HepG2 (cell line): ENCODE data around the gene SIGLEC10. TPM values are rescaled to one million over a fixed set of nuclear protein-coding genes. Genes with fewer than 3 reads are reported as not detected.

Experiments
- ATF7 ChIP-seq, 2 experiments: fragments of 450-650 bp in 1 of 2; sonication (generic) in 1 of 2; formaldehyde crosslinking in 1 of 2; IDR thresholded peaks; 2 replicates each; pipeline versions ENCODE4 v1.4.0 to v1.6.1; 2016 to 2020; ENCODE audit warnings: antibody characterized with exemption in 1 of 2, mild to moderate bottlenecking in 1 of 2, missing genetic modification reagents in 1 of 2
- DBP ChIP-seq: sonication (generic); formaldehyde crosslinking; IDR thresholded peaks from 2 replicates; pipeline ENCODE4 v1.4.0; 2020; ENCODE audit warnings: missing genetic modification reagents; ENCODE audit errors: not compliant biosample characterization
- DNMT3B ChIP-seq: conservative IDR thresholded peaks from 2 replicates; pipeline ENCODE4 v1.6.1; 2016; ENCODE audit warnings: missing biosample characterization, control low read depth
- DRAP1 ChIP-seq: IDR thresholded peaks from 2 replicates; pipeline ENCODE4 v1.6.1; 2016; ENCODE audit warnings: missing genetic modification reagents, missing compliant biosample characterization
- FOXP1 ChIP-seq, 2 experiments: fragments of 450-650 bp in 1 of 2; IDR thresholded peaks; 2 replicates each; pipeline ENCODE4 v1.6.1; 2017 to 2018; ENCODE audit warnings: antibody characterized with exemption in 1 of 2
- HNF4G ChIP-seq, 2 experiments: sonication (generic) in 1 of 2; formaldehyde crosslinking in 1 of 2; IDR thresholded peaks; 2 replicates each; pipeline versions ENCODE4 v1.4.0 to v1.6.1; 2011 to 2020; ENCODE audit warnings: borderline replicate concordance in 2 of 2, low read depth in 2 of 2, mild to moderate bottlenecking in 2 of 2, low read length in 1 of 2, missing genetic modification reagents in 1 of 2, moderate library complexity in 1 of 2
- IKZF1 ChIP-seq: fragments of 450-650 bp; IDR thresholded peaks from 2 replicates; pipeline ENCODE4 v1.7.1; 2016
- KDM4B ChIP-seq: sonication (generic); formaldehyde crosslinking; IDR thresholded peaks from 2 replicates; pipeline ENCODE4 v1.4.0; 2020; ENCODE audit warnings: missing genetic modification reagents
- MYNN ChIP-seq: sonication (generic); formaldehyde crosslinking; IDR thresholded peaks from 2 replicates; pipeline ENCODE4 v1.4.0; 2020; ENCODE audit warnings: mild to moderate bottlenecking, low read depth, missing genetic modification reagents
- NFIC ChIP-seq: IDR thresholded peaks from 2 replicates; pipeline ENCODE4 v1.6.1; 2012; ENCODE audit warnings: mild to moderate bottlenecking, low read length, inconsistent platforms
- RFXAP ChIP-seq: sonication (generic); formaldehyde crosslinking; IDR thresholded peaks from 2 replicates; pipeline ENCODE4 v1.4.0; 2020; ENCODE audit warnings: missing genetic modification reagents, borderline replicate concordance
- RORA ChIP-seq: sonication (generic); formaldehyde crosslinking; IDR thresholded peaks from 2 replicates; pipeline ENCODE4 v1.5.0; 2020; ENCODE audit warnings: mild to moderate bottlenecking, missing genetic modification reagents, moderate library complexity
- SMAD1 ChIP-seq: sonication (generic); formaldehyde crosslinking; IDR thresholded peaks from 2 replicates; pipeline ENCODE4 v1.4.0; 2020; ENCODE audit warnings: missing genetic modification reagents, low read depth, mild to moderate bottlenecking, borderline replicate concordance
- TMF1 ChIP-seq: sonication (generic); formaldehyde crosslinking; IDR thresholded peaks from 2 replicates; pipeline ENCODE4 v1.8.1; 2022; ENCODE audit warnings: low read depth, missing genetic modification reagents
- TOE1 ChIP-seq: sonication (generic); formaldehyde crosslinking; IDR thresholded peaks from 2 replicates; pipeline ENCODE4 v1.4.0; 2020; ENCODE audit warnings: mild to moderate bottlenecking, missing genetic modification reagents
- TP53 ChIP-seq: sonication (generic); formaldehyde crosslinking; conservative IDR thresholded peaks from 2 replicates; pipeline ENCODE4 v1.4.0; 2020; ENCODE audit warnings: missing genetic modification reagents
- ZNF138 ChIP-seq: sonication (generic); formaldehyde crosslinking; IDR thresholded peaks from 2 replicates; pipeline ENCODE4 v1.5.0; 2020; ENCODE audit warnings: mild to moderate bottlenecking, low read depth, missing genetic modification reagents
- ZNF20 ChIP-seq: sonication (generic); formaldehyde crosslinking; IDR thresholded peaks from 2 replicates; pipeline ENCODE4 v1.4.0; 2020; ENCODE audit warnings: mild to moderate bottlenecking, moderate library complexity, missing genetic modification reagents
- ZNF234 ChIP-seq: sonication (generic); formaldehyde crosslinking; conservative IDR thresholded peaks from 2 replicates; pipeline ENCODE4 v1.5.1; 2020; ENCODE audit warnings: mild to moderate bottlenecking, missing genetic modification reagents
- ZNF296 ChIP-seq: sonication (generic); formaldehyde crosslinking; conservative IDR thresholded peaks from 2 replicates; pipeline ENCODE4 v1.5.0; 2020; ENCODE audit warnings: mild to moderate bottlenecking, missing genetic modification reagents
- ZNF350 ChIP-seq: sonication (generic); formaldehyde crosslinking; IDR thresholded peaks from 2 replicates; pipeline ENCODE4 v1.4.0; 2020; ENCODE audit warnings: mild to moderate bottlenecking, low read depth, missing genetic modification reagents, borderline replicate concordance
- ZNF431 ChIP-seq: sonication (generic); formaldehyde crosslinking; IDR thresholded peaks from 2 replicates; pipeline ENCODE4 v1.9.0; 2022; ENCODE audit warnings: missing genetic modification reagents, low read depth, mild to moderate bottlenecking, borderline replicate concordance
- ZNF44 ChIP-seq: sonication (generic); formaldehyde crosslinking; IDR thresholded peaks from 2 replicates; pipeline ENCODE4 v1.5.1; 2020; ENCODE audit warnings: mild to moderate bottlenecking, missing genetic modification reagents
- ZNF446 ChIP-seq: sonication (generic); formaldehyde crosslinking; IDR thresholded peaks from 2 replicates; pipeline ENCODE4 v1.5.0; 2020; ENCODE audit warnings: mild to moderate bottlenecking, missing genetic modification reagents
- ZNF598 ChIP-seq: sonication (generic); formaldehyde crosslinking; IDR thresholded peaks from 2 replicates; pipeline ENCODE4 v1.5.1; 2020; ENCODE audit warnings: mild to moderate bottlenecking, missing genetic modification reagents, borderline replicate concordance
- ZNF615 ChIP-seq: sonication (generic); formaldehyde crosslinking; IDR thresholded peaks from 2 replicates; pipeline ENCODE4 v1.5.0; 2020; ENCODE audit warnings: mild to moderate bottlenecking, missing genetic modification reagents, borderline replicate concordance
- ZNF747 ChIP-seq: sonication (generic); formaldehyde crosslinking; IDR thresholded peaks from 2 replicates; pipeline ENCODE4 v1.8.1; 2023; ENCODE audit warnings: missing genetic modification reagents, mild to moderate bottlenecking, borderline replicate concordance
- ZNF761 ChIP-seq: sonication (generic); formaldehyde crosslinking; conservative IDR thresholded peaks from 2 replicates; pipeline ENCODE4 v1.4.0; 2020; ENCODE audit warnings: mild to moderate bottlenecking, missing genetic modification reagents
- ZNF768 ChIP-seq: sonication (generic); formaldehyde crosslinking; IDR thresholded peaks from 2 replicates; pipeline ENCODE4 v1.4.0; 2020; ENCODE audit warnings: missing genetic modification reagents
- ZNF841 ChIP-seq: sonication (generic); formaldehyde crosslinking; IDR thresholded peaks from 2 replicates; pipeline ENCODE4 v1.8.1; 2023; ENCODE audit warnings: missing genetic modification reagents, borderline replicate concordance
- ZSCAN22 ChIP-seq: sonication (generic); formaldehyde crosslinking; IDR thresholded peaks from 2 replicates; pipeline ENCODE4 v1.4.0; 2020; ENCODE audit warnings: mild to moderate bottlenecking, missing genetic modification reagents
- polyA plus RNA-seq, 8 experiments: library from polyadenylated mRNA; depleted of rRNA in 3 of 8; stranded (reverse) in 7 of 8; unstranded in 1 of 8; fragments of >200 nt; fragmentation: Illumina TruSeq in 4 of 8; extraction: Trizol in 4 of 8; gene quantifications; 2 replicates each; pipeline versions ENCODE4 v1.2.1 to v1.2.3, GENCODE V29; 2011 to 2016; ENCODE audit warnings: low read depth in 4 of 8, missing spikeins in 1 of 8, mixed read lengths in 1 of 8; ENCODE audit not compliant: insufficient read depth in 1 of 8
- total RNA-seq, 5 experiments: library from RNA; depleted of rRNA; stranded (reverse); fragments of >200 nt; fragmentation: Illumina TruSeq; extraction: Trizol; gene quantifications; 2 replicates each; pipeline ENCODE4 v1.2.3, GENCODE V29; 2016; ENCODE audit warnings: low read depth in 1 of 5

SIGLEC10 gene
- total and polyA plus RNA-seq, 2 of the 13 experiments (the other 11 are each of a cell fraction or from before 2014, with no cell fraction given): not detected

GRCh38 chr19:51366389-51367254 is 50.8 kb downstream of the SIGLEC10 start (continued):
- TF ChIP-seq HNF4G (IDR thresholded peaks at IDR 0.05; ENCODE audit: borderline replicate concordance, low read depth, low read length) (no peak; the same call in 1 of the 2 replicates), HNF4G (CRISPR knock-in tag; IDR thresholded peaks at IDR 0.05; ENCODE audit: borderline replicate concordance, low read depth) (no peak), RFXAP (no peak), TMF1 (no peak; the same call in 1 of the 2 replicates), ZNF20 (CRISPR knock-in tag) (no peak; the same call in 1 of the 2 replicates), DBP (CRISPR knock-in tag) (no peak), TP53 (CRISPR knock-in tag) (no peak), ZNF761 (CRISPR knock-in tag) (no peak; the same call in 1 of the 2 replicates), NFIC (no peak), ZNF234 (CRISPR knock-in tag) (no peak), ZNF138 (CRISPR knock-in tag) (peak; percentile 60; the same call in 1 of the 2 replicates), ZSCAN22 (CRISPR knock-in tag) (no peak), MYNN (CRISPR knock-in tag) (no peak), SMAD1 (no peak), ZNF841 (CRISPR knock-in tag) (no peak), ATF7 (IDR thresholded peaks at IDR 0.05) (no peak), ATF7 (CRISPR knock-in tag; IDR thresholded peaks at IDR 0.05) (no peak), RORA (CRISPR knock-in tag) (no peak), ZNF446 (CRISPR knock-in tag) (no peak; the same call in 1 of the 2 replicates), ZNF598 (CRISPR knock-in tag) (no peak), IKZF1 (no peak), ZNF350 (CRISPR knock-in tag) (no peak), KDM4B (no peak), ZNF431 (CRISPR knock-in tag) (no peak), ZNF615 (CRISPR knock-in tag) (no peak), ZNF747 (no peak; the same call in none of the 2 replicates), ZNF296 (CRISPR knock-in tag) (no peak), FOXP1 (IDR thresholded peaks at IDR 0.05) (no peak), FOXP1 (CRISPR knock-in tag; IDR thresholded peaks at IDR 0.05) (no peak), DRAP1 (CRISPR knock-in tag) (peak; percentile 85), ZNF768 (CRISPR knock-in tag) (no peak), TOE1 (CRISPR knock-in tag) (no peak), DNMT3B (CRISPR knock-in tag) (no peak), ZNF44 (CRISPR knock-in tag) (no peak; the same call in 1 of the 2 replicates)
